ENCODE data around the gene USP9Y.

DNA sequence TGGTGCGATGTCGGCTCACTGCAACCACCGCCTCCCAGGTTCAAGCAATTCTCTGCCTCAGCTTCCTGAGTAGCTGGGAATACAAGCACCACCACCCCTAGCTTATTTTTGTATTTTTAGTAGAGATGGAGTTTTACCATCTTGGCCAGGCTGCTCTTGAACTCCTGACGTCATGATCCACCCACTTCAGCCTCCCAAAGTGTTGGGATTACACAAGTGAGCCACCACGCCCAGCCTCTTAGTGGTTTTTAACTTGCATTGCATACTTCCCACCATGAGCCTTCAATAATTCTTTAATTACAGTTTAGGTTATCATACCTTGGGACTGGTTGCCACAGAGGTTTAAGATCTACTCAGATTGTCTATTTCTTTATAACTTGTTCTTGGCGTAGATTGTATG is 14.3 kb downstream of the USP9Y start:
- TF ChIP-seq EZH2 (IDR thresholded peaks at IDR 0.05; ENCODE audit: borderline replicate concordance, low read depth, low read length, severe bottlenecking) (no peak), JUN (IDR thresholded peaks at IDR 0.05; ENCODE audit: borderline replicate concordance, insufficient read depth, insufficient read length, low read depth) (no peak), POLR2A (IDR thresholded peaks at IDR 0.05; ENCODE audit: low read depth, low read length) (no peak)
- TF ChIP-seq, protein P1, sequence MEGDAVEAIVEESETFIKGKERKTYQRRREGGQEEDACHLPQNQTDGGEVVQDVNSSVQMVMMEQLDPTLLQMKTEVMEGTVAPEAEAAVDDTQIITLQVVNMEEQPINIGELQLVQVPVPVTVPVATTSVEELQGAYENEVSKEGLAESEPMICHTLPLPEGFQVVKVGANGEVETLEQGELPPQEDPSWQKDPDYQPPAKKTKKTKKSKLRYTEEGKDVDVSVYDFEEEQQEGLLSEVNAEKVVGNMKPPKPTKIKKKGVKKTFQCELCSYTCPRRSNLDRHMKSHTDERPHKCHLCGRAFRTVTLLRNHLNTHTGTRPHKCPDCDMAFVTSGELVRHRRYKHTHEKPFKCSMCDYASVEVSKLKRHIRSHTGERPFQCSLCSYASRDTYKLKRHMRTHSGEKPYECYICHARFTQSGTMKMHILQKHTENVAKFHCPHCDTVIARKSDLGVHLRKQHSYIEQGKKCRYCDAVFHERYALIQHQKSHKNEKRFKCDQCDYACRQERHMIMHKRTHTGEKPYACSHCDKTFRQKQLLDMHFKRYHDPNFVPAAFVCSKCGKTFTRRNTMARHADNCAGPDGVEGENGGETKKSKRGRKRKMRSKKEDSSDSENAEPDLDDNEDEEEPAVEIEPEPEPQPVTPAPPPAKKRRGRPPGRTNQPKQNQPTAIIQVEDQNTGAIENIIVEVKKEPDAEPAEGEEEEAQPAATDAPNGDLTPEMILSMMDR (IDR thresholded peaks at IDR 0.05; ENCODE audit: extremely low read depth in 1 of 2, insufficient read depth in 1 of 2, low read depth in 1 of 2, low read length in 2 of 2), result no peak
